A172 (cell line): ENCODE results near the gene GRHPR. TPM values are rescaled to one million over a fixed set of nuclear protein-coding genes. Genes with fewer than 3 reads are reported as not detected.
"Not testable (repeated sequence)": the region's sequence is repeated elsewhere in the genome, so short reads cannot be mapped to it uniquely, and the experiment has no call there.

ENCODE experiments used
- DNase-seq: peaks from one replicate; pipeline ENCODE4 v3.0.0-alpha.2; 2015; ENCODE audit warnings: low spot score
- total RNA-seq: library from RNA; depleted of rRNA; stranded (reverse); fragments of >200 nt; shearing (Covaris generic); gene quantifications from 2 replicates; pipeline ENCODE4 v1.2.3, GENCODE V29; 2014

GRHPR gene
- total RNA-seq, 1 experiment from 2014 or later: 127 TPM

GRCh38 chr9:37445832-37446231 lies 23.3 kb downstream of the GRHPR start:
- DNase-seq: no peak

- no peak for DNase-seq
Measured at GRCh38 chr9:37446401-37446800, 23.9 kb downstream of the GRHPR start.

GRCh38 chr9:37447111-37447510 lies 24.6 kb downstream of the GRHPR start:
- no peak for DNase-seq

GRCh38 chr9:37449862-37450632 lies 27.6 kb downstream of the GRHPR start:
- DNase-seq: no peak

- no peak for DNase-seq
Measured at GRCh38 chr9:37451628-37452027, 29.1 kb downstream of the GRHPR start.

GRCh38 chr9:37452611-37453010 lies 30.1 kb downstream of the GRHPR start:
- no peak for DNase-seq

- DNase-seq: no peak
Measured at GRCh38 chr9:37453827-37454226, 31.3 kb downstream of the GRHPR start.

GRCh38 chr9:37454238-37454637 lies 31.7 kb downstream of the GRHPR start:
- DNase-seq: no peak

GRCh38 chr9:37455884-37456647 lies 33.6 kb downstream of the GRHPR start:
- no peak for DNase-seq

GRCh38 chr9:37456817-37457216 lies 34.3 kb downstream of the GRHPR start:
- DNase-seq: no peak

- DNase-seq: no peak
Measured at GRCh38 chr9:37464006-37464405, 41.5 kb downstream of the GRHPR start.

GRCh38 chr9:37464426-37465248 lies 42.1 kb downstream of the GRHPR start:
- DNase-seq: no peak

GRCh38 chr9:37465249-37466036 lies 42.9 kb downstream of the GRHPR start, which contains the start of gene ZBTB5:
Gene ZBTB5, minus strand, starts transcription at chr9:37465450. Its CDS starts 22,899 bp downstream, at chr9:37442551.
- peak; percentile 99 for DNase-seq

GRCh38 chr9:37466037-37466709 lies 43.7 kb downstream of the GRHPR start:
- DNase-seq: peak; percentile 87

- not testable (repeated sequence) for DNase-seq
Measured at GRCh38 chr9:37467530-37467929, 45.0 kb downstream of the GRHPR start.

- DNase-seq: no peak
Measured at GRCh38 chr9:37468620-37469019, 46.1 kb downstream of the GRHPR start.

- DNase-seq: peak; percentile 97
Measured at GRCh38 chr9:37471942-37472684, 49.6 kb downstream of the GRHPR start.

GRCh38 chr9:37473982-37474381 lies 51.5 kb downstream of the GRHPR start:
- not testable (repeated sequence) for DNase-seq

GRCh38 chr9:37474438-37474837 lies 51.9 kb downstream of the GRHPR start:
- no peak for DNase-seq

GRCh38 chr9:37476930-37477329 lies 54.4 kb downstream of the GRHPR start:
- DNase-seq: no peak
